Stimulated activated CD4-positive, alpha-beta T cell treated with anti-CD3 and anti-CD28 coated beads, Interleukin-1b, Interleukin-23, amount 100 ng/mL, for 4 hours (primary cell): ENCODE results near the gene PTK6.

Source experiments
- DNase-seq, 2 donors: peaks; one replicate each; pipeline ENCODE4 v3.0.0-alpha.2; 2020; ENCODE audit warnings: low read depth in 2 of 2

PTK6 gene

DNA sequence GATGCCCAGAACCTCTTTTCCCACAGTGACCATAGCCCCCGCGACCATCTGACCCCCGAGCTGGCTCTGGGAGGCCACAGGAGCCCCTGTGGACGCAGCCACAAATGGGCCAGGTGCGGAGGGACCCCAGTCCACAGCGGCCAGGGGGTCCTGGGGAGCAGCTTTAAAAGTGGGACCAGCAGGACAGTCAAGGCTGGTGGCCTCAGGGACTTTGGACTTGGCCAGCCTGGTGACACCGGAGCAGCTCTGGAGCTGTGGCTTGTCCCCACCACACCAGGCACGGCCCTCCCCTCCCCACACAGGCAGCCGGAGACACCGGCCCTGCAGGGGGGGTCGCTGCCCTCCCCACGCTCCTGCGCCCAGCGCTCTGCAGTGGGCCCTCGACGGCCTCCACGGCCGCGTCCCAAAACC is 20.3 kb upstream of the PTK6 start:
- no peak for DNase-seq

DNA sequence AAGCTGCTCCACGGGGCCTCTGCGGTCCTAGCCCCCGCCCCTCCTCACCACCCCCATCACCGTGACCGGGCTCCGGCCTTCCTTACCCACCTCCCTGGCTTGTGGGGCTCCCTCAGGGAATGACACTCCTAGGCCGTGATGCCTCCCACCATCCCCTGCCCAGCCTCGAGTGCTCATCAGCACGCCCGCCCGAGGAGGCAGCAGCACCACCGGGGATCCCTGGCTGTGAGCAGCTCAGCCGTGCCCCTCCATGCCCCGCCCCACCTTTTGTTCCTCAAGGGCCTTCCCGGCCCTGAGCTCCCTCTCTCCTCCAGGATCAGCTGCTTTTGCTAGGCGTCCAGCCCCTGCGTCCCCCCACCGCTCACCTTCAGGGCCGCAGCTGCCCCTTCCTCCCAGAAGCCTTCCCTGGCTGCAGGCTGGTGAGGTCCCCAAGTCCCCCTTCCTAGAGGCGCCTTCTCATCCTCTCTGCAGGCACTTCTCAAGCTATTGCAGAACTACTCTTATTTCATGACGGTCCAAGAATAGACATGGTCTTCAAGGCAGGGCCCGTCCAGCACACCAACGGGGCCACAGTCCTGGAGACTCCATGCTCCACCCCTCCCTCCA is 19.8 kb upstream of the PTK6 start:
- DNase-seq: no peak

DNA sequence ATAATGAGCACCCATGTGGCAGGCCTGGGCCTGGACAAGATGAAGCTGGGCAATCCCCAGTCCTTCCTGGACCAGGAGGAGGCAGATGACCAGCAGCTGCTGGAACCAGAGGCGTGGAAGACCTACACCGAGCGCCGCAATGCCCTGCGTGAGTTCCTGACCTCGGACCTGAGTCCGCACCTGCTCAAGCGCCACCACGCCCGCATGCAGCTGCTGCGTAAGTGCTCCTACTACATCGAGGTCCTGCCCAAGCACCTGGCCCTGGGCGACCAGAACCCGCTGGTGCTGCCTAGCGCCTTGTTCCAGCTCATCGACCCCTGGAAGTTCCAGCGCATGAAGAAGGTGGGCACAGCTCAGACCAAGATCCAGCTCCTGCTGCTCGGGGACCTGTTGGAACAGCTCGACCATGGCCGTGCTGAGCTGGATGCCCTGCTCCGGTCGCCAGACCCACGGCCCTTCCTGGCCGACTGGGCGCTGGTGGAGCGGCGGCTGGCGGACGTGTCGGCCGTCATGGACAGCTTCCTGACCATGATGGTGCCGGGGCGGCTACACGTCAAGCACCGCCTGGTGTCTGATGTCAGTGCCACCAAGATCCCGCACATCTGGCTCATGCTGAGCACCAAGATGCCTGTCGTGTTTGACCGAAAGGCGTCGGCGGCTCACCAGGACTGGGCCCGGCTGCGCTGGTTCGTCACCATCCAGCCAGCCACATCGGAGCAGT is 18.6 kb upstream of the PTK6 start:
- no peak for DNase-seq

DNA sequence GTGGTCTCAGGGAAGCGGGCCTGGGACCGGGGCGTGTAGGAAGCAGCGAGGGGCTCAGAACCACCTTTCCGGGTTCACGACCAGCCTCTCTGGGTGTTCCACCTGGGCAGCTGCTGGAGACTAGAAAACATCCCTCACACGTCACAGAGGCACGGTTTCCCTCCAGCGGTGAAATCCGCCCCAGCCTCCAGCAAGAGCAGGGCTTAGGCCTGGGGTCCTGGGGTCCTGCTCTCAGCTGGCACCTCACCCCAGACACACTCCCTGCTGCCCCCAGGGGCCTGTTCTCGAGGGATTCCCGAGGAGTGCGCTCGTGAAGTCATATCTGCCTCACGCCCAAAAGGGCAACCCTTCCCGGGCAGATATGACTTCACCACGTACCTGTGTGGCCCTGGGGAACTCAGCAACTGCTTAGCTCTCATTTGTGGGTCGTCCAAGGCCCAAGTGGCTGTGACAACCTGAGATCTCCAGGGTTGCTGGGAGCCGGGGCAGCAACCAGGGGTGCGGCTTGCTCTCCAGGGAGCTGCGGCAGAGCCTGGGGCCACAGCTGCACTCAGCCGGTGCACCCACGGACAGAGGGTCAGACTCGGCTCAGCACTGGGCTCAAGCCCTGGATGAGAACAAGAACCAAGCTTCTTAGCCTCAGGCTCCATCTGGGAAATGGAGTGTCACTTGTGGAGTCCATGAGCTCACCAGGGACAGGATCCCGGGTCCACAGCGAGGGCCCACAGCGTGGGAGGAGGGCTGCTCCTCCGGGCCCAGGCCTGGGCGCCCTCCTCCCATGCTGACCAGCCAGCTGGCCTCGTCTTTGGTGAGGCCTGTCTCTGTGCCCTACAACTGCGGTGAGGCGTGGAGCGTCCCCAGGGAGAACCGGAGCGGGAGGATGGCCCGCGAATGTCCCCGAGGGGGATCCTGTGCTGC is 17.4 kb upstream of the PTK6 start:
- DNase-seq: no peak

DNA sequence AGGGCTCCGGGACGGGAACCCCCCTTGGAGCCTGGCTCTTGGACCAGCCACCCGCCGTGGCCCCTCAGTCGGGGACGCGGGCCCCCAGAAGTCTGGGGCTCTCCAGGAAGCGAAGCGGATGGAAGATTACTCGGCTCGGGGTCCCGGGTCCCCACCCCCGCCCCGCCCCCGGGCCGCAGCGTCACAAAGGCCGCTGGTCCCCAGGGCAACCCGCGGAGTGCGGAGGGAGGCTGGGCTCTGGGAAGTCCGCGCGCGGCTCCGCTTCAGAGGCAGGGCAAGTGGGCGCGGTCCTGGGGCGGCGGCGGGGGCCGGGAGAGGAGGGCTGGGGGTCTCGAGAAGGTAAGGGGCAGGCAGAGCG is 16.7 kb upstream of the PTK6 start, which contains the start of gene FNDC11:
Gene FNDC11, plus strand, starts transcription at position 227 of the 358 bp plus-strand sequence. CDS start 1,505 bp downstream, outside the sequence.
- DNase-seq: peak; percentile 43 to 51

DNA sequence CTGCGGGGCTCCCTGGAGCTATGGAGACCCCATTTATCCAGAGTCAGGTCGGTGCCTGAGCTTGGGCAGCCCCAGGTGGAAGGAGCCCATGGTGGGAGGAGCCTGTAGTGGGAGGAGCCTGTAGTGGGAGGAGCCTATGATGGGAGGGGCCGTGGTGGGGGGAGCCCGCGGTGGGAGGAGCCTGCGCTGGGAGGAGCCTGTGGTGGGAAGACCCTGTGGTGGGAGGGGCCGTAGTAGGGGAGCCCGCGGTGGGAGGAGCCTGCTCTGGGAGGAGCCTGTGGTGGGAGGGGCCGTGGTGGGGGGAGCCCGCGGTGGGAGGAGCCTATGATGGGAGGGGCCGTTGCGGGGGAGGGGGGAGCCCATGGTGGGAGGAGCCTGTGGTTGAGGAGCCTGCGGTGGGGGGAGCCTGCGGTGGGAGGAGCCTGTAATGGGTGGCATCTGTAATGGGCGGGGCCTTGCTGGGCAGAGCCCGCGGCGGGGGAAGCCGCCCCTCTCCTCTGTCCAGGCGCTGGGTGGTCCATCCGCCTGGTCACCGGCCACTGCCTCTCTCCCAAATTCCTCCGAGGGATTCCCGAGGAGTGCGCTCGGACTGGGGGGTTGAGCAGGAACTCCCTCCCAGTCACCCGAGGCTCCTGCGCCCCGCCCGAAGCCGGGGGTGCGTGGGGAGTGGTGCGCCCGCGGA is 16.2 kb upstream of the PTK6 start:
- DNase-seq: peak; percentile 86 to 89

DNA sequence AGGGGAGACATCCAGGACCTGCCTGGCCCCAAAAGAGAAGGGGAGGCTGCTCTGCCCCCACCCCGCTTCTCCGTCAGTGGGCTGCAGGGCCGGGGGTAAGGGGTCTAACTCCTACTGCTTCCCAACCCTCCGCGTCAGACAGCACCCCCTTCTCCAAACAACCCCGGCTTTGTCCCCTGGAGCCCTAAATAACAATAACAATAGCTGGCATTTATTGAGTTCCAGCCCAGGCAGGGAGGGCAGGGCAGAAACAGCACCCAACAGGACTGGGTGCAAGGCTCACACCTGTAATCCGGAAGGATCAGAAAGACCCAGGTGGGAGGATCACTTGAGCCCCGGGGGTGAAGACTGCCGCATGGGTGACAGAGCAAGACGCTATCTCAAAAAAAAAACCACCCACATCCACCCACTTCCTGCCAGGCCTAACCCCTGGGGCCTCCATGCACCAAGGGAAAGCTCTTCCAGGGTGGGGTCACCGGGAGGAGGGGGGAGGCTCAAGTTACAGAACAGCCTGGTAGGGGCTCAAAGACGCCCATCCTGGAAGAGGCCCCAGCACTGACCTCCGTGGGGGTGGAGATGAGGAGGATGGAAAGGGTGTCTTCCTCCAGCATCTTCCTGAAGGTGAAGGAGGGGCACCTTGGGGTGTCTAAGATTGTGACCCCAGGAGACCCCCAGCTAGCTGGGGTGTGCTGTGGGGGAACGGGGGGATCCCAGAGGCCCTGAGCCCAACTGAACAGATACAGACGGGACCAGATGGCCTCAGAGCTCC is 15.5 kb upstream of the PTK6 start:
- peak; percentile 22 to 36 for DNase-seq

DNA sequence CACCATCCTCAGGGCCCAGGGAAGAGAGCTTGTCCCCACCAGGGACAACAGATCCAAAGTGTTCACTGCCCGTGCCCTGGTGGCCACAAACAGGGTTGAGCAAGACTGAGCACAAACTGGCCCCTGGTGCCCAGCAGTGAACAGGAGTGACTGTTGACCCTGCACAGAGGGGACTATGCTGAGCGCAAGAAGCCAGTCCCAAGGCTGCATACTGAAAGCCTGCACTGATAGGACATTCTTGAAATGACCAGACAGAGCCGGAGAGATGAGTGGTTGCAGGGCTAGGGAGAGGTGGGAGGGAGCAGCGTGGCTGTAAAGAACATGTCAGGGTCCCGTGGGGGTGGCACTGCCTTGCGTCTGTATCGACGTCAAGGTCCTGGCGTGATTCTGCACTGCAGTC is 13.9 kb upstream of the PTK6 start:
- no peak for DNase-seq

DNA sequence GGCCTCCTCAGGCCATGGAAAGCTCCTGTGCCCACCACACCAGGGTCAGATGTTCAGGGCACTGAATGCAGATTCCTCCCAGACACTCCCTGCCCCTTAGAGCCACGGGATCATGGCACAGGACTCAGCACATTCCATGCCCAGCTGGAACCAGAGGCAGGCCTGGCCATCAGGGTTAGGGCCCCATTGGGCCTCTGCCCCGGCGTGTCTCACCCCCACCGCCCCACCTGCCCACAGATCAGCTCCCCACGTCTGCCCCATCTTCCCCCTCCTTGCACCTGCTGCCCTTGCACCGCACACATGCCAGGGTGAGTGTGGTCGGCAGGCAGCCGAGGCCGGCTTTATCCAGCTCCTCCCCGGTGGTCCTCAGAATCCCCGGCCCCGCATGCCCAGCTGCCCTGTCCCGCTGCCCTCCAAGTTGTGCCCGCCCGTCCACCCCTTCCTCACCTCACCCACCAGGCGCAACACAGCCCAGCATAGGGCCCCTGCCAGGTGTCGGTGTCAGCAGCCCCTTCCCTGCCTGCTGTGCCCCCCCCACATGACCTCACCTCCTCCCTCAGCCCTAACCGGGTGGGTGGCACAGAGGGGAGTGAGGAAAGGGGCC is 12.6 kb upstream of the PTK6 start:
- DNase-seq: no peak

DNA sequence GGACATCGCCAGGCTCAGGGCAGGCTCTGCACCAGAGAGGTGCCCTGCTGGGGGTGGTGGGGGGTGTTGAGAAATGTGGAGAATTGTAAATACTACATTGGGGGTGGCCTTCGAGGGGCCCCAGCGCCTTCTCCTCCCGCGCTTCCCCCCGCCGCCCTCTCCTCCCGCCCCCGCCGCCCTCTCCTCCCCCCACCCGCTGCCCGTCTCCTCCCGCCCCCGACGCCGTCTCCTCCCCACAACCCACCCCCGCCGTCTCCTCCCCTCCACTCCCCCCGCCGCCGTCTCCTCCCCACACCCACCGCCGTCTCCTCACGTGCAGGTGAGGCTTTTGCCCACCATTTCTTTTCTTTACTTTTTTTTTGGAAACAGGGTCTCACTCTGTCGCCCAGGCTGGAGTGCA is 11.8 kb upstream of the PTK6 start:
- no peak for DNase-seq

DNA sequence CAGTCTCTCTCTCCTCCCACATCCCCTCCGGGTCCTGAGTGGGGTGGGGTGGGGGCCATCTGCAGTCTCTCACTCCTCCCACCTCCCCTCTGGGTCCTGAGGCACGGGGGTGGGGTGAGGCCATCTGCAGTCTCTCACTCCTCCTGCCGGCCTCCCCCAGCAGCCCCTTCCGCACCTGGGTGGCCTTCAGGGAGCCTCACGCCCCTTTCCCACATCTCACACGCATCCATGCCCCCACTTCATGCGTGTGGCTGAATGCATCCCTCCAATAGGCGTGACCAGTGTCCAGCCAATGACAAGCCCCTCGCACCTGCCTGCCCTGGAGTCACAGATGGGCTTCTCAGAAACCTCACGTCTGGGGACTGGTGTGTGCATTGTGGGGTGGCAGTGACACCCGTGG is 11.4 kb upstream of the PTK6 start:
- no peak for DNase-seq

DNA sequence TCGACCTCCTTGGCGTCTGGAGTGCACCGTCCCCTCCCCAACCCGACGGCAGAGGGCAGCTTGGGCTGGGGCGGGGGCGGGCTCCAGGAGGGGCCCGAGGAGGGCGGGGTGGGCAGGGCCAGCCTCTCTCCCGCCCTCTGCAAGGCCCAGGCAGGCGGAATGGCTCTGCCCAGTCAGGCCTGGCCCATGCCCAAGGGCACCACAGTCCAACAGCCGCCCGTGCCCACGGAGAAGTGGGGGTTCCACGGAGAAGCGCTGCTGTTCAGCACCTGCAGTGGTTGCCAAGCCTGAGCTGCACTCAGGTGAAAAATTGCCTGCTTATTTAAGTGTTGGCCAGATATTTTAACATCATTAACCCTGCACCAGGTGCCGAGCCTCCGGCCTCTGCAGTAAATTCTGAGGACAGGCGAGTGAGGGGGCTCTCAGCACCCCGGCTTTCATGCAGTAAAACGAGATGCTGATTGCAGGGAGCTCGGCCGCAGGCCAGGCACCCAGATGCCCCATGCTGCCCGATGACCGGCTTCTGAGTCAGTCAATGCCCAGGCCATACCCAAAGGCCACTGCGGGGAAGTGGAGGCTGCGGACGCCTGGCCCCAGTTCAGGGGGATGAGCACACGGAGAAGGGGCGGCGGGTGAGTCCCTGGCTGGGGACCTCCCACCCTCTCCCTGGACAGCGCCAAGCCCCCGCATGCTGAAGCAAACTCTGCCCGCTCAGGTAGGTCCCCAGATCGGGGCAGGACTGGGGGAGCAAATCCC is 10.7 kb upstream of the PTK6 start, which contains the start of gene SRMS:
Gene SRMS, minus strand, starts transcription at position 25 of the 756 bp plus-strand sequence. CDS start 286 bp downstream, outside the sequence.
- no peak for DNase-seq

DNA sequence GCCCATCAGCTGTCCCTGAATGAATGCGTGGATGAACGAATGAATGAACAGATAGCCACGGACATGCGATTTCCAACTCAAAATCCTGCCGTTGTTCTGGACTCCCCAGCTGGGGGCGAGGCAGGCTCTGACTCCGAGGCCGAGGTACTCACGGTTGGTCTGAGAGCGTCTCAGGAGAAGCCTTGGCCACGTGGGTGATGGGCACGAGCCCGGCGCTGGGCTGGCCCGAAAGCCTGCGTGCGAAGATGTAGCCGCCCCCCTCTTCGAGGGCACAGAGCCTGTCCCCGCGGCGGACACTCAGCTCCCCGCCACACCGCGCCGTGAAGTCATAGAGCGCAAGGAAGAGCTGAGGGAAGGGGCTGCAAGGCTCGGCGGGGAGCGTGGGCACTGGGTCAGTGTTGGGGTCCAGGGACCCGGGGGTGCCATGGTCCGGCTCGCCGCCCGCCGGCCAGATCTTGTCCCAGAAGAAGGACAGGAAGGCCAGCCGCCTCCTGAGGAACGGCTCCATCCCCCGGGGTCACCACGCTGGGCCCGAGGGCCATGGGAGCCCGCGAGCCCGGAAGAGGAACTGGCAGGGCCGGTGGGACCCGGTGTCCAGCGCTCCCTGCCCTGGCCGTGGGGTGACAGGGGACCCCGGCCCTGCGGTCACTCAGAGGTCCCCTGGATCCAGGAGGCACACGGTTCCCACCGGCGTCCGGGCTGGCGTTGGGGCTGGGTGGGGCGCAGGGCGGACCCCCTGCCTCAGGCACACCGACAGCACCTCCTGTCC is 10.0 kb upstream of the PTK6 start:
- no peak for DNase-seq

DNA sequence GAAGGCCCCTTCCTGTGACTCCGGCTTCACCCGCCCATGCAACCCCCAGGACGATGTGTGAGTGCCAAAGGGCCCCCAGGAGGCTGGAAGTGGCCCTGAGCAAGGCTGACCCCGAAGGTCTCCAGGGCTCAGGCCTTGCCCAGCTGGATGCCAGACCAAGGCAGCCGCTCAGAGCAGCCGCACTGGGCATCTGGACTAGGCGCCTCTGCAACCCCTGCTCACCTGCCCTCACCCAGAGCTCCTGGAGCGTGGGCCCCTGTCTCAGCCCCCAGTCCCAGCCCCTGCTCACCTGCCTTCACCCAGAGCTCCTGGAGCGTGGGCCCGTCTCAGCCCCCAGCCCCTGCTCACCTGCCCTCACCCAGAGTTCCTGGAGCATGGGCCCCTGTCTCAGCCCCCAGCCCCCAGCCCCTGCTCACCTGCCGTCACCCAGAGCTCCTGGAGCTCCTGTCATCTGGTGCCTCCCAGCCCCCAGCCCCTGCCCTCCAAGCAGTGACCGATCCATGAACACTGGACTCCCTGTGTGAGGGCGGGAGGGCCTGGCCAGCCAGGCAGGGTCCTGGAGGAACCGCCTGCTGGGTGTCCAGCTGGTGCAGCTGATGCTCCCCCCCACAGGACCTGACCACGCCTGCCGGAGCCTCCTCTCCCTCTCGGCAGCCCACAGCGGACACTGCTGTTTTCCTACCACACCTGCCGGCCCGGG is 9.2 kb upstream of the PTK6 start:
- no peak for DNase-seq

DNA sequence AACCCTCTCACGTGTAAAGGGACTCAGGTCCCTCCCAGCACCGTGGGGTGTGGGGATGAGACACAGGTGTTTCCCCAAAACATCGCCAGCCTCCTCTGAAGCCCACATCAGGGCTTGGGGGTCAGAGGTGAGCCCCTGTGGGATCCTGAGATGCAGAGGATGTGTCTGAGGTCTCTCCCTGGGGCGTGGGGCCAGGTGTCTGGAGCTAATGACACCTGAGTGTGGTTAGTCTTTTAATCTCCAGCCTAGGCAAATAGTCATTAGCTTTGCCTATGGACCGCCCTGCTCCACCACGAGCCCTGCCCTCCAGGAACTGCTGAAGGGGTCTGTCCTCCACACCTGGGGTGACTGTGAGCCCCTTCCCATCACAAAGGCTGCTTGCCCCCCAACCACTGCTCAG is 8.6 kb upstream of the PTK6 start:
- no peak for DNase-seq

DNA sequence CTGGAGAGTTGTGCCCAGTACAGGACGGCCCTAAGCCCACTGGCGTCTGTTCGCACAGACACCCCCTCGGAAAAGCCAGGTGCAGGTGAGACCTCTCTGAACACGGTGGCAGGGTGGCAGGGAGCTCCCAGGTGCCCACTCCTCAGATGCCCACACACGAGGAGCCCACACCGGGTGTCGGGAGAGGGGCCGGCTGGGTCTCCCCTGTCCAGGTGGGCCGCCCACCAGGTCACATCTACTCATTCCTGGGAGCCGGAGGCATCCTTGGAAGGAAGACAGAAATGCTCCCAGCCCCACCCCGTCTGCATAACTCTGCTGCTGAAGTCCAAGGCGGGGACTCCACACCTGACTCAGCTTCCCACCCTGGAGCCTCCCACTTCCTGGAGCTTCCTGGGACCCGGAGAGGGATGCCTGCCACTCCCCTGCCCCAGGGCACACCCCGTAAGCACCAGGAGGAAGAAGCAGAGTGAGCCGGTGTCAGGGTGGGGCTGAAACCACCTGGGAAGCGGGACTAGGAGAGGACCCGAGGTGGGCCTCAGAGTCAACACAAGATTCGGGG is 7.9 kb upstream of the PTK6 start:
- no peak for DNase-seq

DNA sequence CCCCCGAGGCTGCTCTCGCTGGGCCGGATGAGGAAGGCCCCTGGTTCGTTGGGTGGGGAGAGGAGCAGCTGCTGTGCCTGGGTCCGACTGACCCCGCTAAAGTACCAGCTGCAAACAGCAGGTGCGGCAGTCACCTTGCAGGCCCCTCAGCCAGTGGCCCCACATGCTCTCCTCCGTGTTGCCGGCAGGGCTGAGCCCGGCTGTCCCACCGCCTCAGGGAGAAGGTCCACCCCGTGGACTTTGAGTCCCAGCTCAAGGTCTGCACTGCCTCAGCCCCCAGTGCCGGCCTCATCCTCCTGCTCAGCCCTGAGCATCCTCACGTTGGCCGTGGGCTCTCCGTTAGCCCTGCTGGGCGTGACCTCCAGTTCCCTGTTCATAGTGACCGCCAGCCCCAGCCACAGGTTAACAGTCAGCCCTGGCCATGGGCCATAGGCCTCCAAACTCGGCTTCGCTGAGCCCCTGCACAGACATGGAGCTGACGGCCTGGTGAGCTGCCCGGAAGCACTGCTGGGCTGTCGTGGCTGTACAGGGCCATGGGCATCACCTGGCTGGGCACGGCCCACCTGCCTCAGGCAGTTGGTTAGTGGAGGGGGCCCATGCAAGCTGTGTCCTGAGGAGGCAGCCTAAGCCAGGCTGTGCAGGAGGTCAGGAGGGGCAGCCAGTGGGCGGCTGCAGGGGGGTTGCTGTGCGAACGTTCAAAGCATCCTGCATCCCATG is 7.2 kb upstream of the PTK6 start:
- DNase-seq: no peak

DNA sequence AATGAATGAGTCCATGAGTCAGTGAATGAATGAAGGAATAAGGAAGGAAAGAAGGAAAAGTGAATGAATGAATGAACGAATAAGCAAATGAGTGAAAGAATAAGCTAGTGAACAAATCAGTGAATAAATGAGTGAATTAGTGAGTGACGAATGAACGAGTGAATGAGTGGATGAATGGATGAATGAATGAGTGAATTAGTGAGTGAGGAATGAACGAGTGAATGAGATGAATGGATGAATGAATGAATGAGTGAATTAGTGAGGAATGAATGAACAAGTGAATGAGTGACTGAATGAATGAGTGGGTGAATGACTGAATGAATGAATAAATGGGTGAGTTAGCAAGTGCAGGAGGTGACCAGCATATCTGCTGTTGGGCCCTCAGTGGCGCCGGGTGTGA is 6.6 kb upstream of the PTK6 start:
- no peak for DNase-seq
